OCI-LY7 (cell line): ENCODE data around the gene MRAP.

Source experiments
- CTCF ChIP-seq: fragments of 200-600 bp; sonication (generic); conservative IDR thresholded peaks from 2 replicates; pipeline ENCODE4 v1.5.1; 2014; ENCODE audit warnings: mild to moderate bottlenecking, antibody characterized with exemption, low read length, moderate library complexity, mixed read lengths
- EZH2phosphoT487 ChIP-seq: fragments of 200-600 bp; sonication (generic); IDR thresholded peaks from 2 replicates; pipeline ENCODE4 v1.6.1; 2018; ENCODE audit warnings: low read depth, borderline replicate concordance, mild to moderate bottlenecking, mixed run types, antibody characterized with exemption, low read length, moderate library complexity, mixed read lengths

GRCh38 chr21:32307706-32308105 lies 9.1 kb downstream of the MRAP start:
- TF ChIP-seq EZH2phosphoT487 (no peak), CTCF (no peak)
